ENCODE measurements around the gene CAV2. TPM values are rescaled to one million over a fixed set of nuclear protein-coding genes. Genes with fewer than 3 reads are reported as not detected.

The CAV2 gene
- total RNA-seq, 1 experiment from 2014 or later, result 260 TPM

DNA sequence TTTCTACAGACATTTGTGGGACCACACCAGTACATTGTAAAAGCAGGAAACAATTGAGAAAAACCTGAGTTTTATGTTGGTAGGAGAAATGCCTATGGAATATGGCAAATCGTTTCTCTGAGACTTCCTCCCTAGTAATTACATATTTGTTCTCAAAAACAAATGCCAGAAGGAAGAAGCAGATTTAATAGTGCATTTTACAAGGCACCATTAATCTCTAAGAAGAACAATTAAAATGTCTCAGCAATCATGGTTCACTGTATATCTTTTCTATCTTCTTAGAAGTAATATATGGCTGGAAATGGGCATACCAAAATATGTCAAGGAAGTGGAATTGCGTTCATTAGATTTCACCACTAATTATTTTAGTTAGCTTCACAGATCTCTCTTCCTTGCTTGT is 38.6 kb downstream of the CAV2 start:
- TF ChIP-seq EZH2 (IDR thresholded peaks at IDR 0.05; ENCODE audit: low read depth), result no peak
- TF ChIP-seq, protein P1, sequence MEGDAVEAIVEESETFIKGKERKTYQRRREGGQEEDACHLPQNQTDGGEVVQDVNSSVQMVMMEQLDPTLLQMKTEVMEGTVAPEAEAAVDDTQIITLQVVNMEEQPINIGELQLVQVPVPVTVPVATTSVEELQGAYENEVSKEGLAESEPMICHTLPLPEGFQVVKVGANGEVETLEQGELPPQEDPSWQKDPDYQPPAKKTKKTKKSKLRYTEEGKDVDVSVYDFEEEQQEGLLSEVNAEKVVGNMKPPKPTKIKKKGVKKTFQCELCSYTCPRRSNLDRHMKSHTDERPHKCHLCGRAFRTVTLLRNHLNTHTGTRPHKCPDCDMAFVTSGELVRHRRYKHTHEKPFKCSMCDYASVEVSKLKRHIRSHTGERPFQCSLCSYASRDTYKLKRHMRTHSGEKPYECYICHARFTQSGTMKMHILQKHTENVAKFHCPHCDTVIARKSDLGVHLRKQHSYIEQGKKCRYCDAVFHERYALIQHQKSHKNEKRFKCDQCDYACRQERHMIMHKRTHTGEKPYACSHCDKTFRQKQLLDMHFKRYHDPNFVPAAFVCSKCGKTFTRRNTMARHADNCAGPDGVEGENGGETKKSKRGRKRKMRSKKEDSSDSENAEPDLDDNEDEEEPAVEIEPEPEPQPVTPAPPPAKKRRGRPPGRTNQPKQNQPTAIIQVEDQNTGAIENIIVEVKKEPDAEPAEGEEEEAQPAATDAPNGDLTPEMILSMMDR (conservative IDR thresholded peaks at IDR 0.05), result no peak
- no peak overlapping the region for H3K4me2 ChIP-seq
- H3K4me1 ChIP-seq (replicated peaks; ENCODE audit: insufficient read depth), result no peaks in the 10 kb centered on the region
- DNase-seq, result no peak
- H3K9me2 ChIP-seq (ENCODE audit: insufficient read depth), result no peaks in the 10 kb centered on the region
- no peaks in the 10 kb centered on the region for H3F3A ChIP-seq (ENCODE audit: insufficient read depth, low read depth)
- peaks cover 22% of the 10 kb centered on the region for H3K79me2 ChIP-seq (ENCODE audit: low read depth)
- H3K27me3 ChIP-seq (ENCODE audit: insufficient read depth, low read depth), result no peaks in the 10 kb centered on the region
- H3K4me3 ChIP-seq, result no peak overlapping the region
- H2AFZ ChIP-seq, result no peak overlapping the region
- CTCF ChIA-PET, result no interaction called here
- H4K20me1 ChIP-seq (ENCODE audit: insufficient read depth), result no peaks in the 10 kb centered on the region
- H3K27ac ChIP-seq, result no peak overlapping the region
- BruUV-seq (replicated peaks), result no TSS peak
- POLR2A ChIA-PET (ENCODE audit: unreplicated experiment), result no interaction called here
- intact Hi-C loops (cut with micrococcal nuclease; ENCODE audit: unreplicated experiment), result no loop called here
- peaks cover 36% of the 10 kb centered on the region; the same call in 1 of the 2 replicates for H3K36me3 ChIP-seq (ENCODE audit: low read depth)
- no peaks in the 10 kb centered on the region; the same call in 1 of the 2 replicates for H3K9me3 ChIP-seq (ENCODE audit: insufficient read depth, low read depth)

DNA sequence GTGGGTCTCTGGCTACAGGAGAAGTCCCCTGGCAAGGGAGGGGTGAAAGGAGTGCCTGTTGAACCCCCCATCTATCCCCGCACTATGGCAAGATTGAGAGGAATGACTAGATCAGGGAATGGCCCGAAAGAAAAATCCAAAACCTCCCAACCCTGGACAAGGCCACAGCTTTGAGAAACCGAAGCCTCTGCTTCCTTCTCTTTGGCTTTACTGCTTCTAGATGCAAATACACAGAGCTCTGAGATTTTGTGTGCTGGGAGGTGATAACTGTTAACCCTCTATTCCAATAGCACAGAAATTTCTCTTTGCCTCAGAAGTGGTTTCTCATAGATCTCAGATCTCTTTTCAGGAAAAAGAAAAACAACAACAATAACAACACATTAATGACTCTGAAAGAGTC is 40.3 kb downstream of the CAV2 start:
- Histone ChIP-seq H3K27ac (no peak overlapping the region), H3K4me2 (no peak overlapping the region), H2AFZ (no peak overlapping the region), H3K9me2 (ENCODE audit: insufficient read depth) (no peaks in the 10 kb centered on the region), H3K9me3 (ENCODE audit: insufficient read depth, low read depth) (no peaks in the 10 kb centered on the region; the same call in 1 of the 2 replicates), H3K27me3 (ENCODE audit: insufficient read depth, low read depth) (no peaks in the 10 kb centered on the region), H3K79me2 (ENCODE audit: low read depth) (peaks cover 16% of the 10 kb centered on the region), H3K36me3 (ENCODE audit: low read depth) (peaks cover 25% of the 10 kb centered on the region; the same call in 1 of the 2 replicates), H3F3A (ENCODE audit: insufficient read depth, low read depth) (no peaks in the 10 kb centered on the region), H3K4me3 (no peak overlapping the region), H4K20me1 (ENCODE audit: insufficient read depth) (no peaks in the 10 kb centered on the region), H3K4me1 (replicated peaks; ENCODE audit: insufficient read depth) (no peaks in the 10 kb centered on the region)
- no peak for DNase-seq
- ChIA-PET CTCF (no interaction called here), POLR2A (ENCODE audit: unreplicated experiment) (no interaction called here)
- TF ChIP-seq, protein P1 (conservative IDR thresholded peaks at IDR 0.05), result no peak
- TF ChIP-seq EZH2 (IDR thresholded peaks at IDR 0.05; ENCODE audit: low read depth), result no peak
- BruUV-seq (replicated peaks), result no TSS peak
- intact Hi-C loops (cut with micrococcal nuclease; ENCODE audit: unreplicated experiment), result no loop called here

DNA sequence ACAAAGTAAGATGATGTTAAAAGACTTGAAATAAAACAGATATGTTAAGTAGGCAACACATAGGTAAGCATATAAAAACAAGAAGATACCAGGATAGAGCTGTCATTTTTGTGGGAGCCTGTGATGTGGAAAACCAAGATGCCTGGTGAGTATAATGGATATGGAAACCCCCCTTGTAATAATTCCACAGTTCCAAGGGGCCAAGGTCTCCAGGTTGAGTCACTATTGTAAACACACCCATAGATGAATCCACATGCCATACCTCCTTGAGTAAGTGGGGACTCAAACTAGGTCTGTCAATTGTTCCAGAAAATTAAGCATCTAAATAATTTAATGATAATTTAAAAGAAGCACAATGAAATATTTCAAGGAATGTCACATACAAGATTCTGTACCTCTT is 41.2 kb downstream of the CAV2 start:
- ChIA-PET POLR2A (ENCODE audit: unreplicated experiment) (no interaction called here), CTCF (no interaction called here)
- H3K4me1 ChIP-seq (replicated peaks; ENCODE audit: insufficient read depth), result no peaks in the 10 kb centered on the region
- H3K4me2 ChIP-seq, result no peak overlapping the region
- H3K4me3 ChIP-seq, result no peak overlapping the region
- TF ChIP-seq, protein P1 (conservative IDR thresholded peaks at IDR 0.05), result no peak
- TF ChIP-seq EZH2 (IDR thresholded peaks at IDR 0.05; ENCODE audit: low read depth), result no peak
- no peak overlapping the region for H2AFZ ChIP-seq
- DNase-seq, result no peak
- intact Hi-C loops (cut with micrococcal nuclease; ENCODE audit: unreplicated experiment), result no loop called here
- no peaks in the 10 kb centered on the region for H3F3A ChIP-seq (ENCODE audit: insufficient read depth, low read depth)
- no peak overlapping the region for H3K27ac ChIP-seq
- no peaks in the 10 kb centered on the region; the same call in 1 of the 2 replicates for H3K9me3 ChIP-seq (ENCODE audit: insufficient read depth, low read depth)
- no peaks in the 10 kb centered on the region for H3K27me3 ChIP-seq (ENCODE audit: insufficient read depth, low read depth)
- H3K36me3 ChIP-seq (ENCODE audit: low read depth), result peaks cover 17% of the 10 kb centered on the region; the same call in 1 of the 2 replicates
- no peaks in the 10 kb centered on the region for H4K20me1 ChIP-seq (ENCODE audit: insufficient read depth)
- 0 out of 2 replicates have a peak, but pooled peaks cover 9% of the 10 kb centered on the region for H3K79me2 ChIP-seq (ENCODE audit: low read depth)
- no peaks in the 10 kb centered on the region for H3K9me2 ChIP-seq (ENCODE audit: insufficient read depth)
- no TSS peak for BruUV-seq (replicated peaks)
